GM21390 (cell line): Measurements from ENCODE around the gene GIT2.
"Not testable (repeated sequence)": the region's sequence is repeated elsewhere in the genome, so short reads cannot be mapped to it uniquely, and the experiment has no call there.

Experiments used
- ATAC-seq: cut with Tn5 transposase; IDR thresholded peaks from one replicate; pipeline ENCODE4 v1.9.1; 2021; ENCODE audit not compliant: unreplicated experiment

The GIT2 gene, protein sequence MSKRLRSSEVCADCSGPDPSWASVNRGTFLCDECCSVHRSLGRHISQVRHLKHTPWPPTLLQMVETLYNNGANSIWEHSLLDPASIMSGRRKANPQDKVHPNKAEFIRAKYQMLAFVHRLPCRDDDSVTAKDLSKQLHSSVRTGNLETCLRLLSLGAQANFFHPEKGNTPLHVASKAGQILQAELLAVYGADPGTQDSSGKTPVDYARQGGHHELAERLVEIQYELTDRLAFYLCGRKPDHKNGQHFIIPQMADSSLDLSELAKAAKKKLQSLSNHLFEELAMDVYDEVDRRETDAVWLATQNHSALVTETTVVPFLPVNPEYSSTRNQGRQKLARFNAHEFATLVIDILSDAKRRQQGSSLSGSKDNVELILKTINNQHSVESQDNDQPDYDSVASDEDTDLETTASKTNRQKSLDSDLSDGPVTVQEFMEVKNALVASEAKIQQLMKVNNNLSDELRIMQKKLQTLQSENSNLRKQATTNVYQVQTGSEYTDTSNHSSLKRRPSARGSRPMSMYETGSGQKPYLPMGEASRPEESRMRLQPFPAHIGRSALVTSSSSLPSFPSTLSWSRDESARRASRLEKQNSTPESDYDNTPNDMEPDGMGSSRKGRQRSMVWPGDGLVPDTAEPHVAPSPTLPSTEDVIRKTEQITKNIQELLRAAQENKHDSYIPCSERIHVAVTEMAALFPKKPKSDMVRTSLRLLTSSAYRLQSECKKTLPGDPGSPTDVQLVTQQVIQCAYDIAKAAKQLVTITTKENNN

DNA sequence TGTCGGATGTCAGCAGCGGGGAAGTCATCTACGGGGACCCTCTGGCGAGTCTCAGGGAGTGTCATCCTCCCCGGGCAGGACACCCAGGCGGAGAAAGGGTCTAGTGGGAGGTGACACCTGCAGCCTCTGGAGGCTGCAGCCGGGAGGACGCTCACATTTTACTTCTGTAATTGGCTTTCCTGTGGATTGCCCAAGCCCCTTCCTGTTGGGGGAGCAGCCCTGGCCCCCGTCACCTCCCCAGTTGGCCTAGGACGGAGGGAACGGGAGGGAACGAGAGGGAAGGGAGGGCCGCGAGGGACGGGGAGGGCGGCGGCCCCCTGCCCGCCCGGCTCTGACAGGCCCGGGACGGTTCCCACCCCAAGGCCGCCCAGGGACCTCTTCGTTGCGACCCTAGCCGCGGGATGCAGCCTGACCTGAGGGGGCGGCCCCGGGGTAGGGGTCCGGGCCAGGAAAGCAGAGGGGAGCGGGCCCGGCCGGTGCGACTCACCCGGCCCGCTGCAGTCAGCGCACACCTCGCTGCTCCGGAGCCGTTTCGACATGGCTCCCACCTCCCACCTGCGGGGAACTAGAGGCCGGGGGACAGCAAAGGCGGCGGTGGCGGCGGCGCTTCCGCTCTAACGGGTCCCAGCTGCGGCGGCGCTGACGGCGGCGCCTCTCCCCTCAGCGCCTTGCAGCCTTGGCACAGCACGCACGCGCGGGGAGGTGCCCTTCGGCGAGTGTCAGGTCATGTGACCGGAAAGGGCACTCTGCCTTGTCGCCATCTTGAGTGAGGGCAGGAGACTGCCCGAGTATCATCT lies at the start of gene GIT2:
GIT2 (minus strand) TSS at position 683 of the 797 bp plus-strand sequence; CDS start at position 539, 144 bp downstream.
- peak; percentile 73 for ATAC-seq

DNA sequence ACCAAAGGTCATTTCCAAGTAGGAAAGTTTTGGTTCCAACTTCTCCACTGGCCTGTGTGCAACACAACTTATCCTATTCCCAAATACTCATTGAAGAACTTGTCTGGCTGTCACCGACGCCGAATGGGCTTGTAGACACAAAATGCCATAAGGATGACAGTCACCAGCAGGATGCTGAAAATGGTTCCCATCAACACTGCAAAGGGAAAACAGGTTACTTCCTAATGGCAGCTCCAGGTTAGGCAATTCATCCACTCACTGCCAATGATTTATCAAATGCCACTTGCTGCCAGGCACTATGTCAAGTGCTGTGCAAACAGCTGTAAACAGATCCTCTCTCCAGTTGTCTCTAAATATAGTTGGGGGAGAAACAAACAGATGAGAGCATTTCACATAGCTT lies 46.1 kb upstream of the GIT2 start:
- no peak for ATAC-seq

DNA sequence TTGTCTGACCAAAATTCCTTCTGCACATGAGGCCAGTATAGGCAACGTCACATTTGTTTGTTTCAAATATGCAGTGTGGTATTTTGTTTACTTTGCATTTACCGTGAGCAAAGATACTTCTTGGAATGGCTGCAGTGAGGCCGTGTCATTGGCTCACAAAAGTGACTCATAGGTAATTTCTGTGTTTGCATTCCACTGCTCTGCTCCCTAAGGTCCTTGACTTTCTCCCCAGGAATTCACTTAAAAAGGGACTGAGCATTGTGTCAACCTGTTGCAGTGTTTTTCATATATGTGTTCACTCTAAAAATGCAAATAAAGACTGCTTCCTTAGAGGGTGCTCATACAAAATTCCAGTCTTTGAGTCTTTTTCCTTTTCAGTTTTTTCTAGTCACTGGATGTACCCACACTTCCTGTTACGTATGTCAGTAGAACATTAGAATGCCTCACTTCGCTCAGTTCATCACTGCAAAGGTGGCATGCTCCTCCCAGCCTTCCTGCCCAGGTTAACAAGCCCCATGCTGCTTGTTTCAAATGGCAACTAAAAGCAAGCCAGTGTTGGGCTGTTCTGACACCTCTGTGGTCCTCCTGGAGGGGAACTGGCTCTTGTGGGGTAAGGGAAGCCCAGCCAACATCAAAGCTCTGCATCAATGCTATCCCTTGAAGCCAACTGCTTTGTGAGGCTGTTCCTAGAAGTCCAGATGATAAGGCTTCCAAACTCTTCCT lies 43.1 kb upstream of the GIT2 start:
- ATAC-seq, result no peak

DNA sequence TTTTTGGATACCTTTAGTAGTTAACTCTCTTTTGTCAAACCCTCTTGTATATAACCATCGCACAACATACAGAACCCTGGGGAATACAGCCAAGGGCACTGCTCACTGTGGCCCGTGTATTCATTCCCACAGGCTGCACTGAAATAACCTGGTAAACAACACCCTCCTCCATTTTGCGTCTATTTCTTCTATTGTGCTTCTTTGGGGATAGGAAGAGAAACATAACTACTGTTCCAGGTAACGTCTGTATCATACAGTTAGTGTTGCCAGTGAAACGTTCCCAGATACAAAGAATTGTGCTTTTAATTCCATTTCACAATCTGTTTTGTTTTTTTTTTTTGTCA lies 42.5 kb upstream of the GIT2 start:
- no peak for ATAC-seq

DNA sequence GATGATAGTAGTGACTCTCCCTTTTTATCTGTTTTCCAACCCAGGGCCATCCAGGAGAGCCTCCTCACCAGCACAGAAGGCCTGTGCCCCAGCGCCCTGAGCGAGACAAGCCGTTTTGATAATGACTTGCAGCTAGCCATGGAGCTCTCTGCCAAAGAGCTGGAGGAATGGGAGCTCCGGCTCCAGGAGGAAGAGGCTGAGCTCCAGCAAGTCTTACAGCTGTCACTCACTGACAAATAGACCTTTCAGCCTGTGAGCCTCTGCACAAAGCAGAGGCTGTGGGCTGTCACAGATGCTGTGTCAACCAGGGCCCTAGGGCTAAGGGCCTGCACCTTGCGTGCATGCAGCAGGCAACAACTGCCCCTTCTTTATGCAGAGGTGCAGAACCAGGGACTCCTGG lies 41.1 kb upstream of the GIT2 start:
- ATAC-seq, result no peak

DNA sequence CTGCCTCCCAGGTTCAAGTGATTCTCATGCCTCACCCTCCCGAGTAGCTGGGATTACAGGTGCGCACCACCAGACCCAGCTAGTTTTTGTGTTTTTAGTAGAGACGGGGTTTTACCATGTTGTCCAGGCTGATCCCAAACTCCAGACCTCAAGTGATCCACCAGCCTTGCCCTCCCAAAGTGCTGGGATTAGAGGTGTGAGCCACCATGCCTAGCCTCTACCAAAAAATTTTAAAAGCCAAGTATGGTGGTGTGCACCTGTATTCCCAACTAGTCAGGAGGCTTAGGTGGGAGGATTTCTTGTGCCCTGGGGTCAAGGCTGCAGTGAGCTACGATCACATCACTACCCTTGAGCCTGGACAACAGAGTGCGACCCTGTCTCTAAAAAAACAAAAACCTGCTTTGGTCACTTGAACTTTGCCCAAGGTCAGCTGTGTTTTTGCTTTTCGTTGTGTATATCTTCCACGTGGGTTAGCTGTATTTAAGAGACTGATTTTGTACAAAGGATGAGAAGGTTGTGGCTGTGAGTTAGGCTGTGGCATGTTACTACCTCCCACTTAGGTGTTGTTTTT lies 39.5 kb upstream of the GIT2 start:
- ATAC-seq, result no peak

DNA sequence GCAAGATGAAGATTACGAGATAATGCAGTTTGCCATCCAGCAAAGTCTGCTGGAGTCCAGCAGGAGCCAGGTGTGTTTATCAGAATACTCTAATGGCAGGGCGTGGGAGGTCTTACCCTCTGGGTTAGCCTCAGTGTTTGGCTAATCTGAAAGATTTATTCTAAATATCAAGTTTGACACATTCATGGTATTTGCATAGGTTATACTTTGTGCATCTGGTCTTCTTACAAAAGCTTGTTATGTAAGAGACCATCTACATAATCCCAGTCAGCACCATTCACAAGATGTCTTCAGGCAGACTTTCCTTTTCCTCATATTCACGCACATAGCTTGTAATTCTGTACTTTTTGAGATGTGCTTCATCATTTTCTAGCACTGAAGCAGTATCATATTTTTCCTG lies 37.7 kb upstream of the GIT2 start:
- no peak for ATAC-seq

DNA sequence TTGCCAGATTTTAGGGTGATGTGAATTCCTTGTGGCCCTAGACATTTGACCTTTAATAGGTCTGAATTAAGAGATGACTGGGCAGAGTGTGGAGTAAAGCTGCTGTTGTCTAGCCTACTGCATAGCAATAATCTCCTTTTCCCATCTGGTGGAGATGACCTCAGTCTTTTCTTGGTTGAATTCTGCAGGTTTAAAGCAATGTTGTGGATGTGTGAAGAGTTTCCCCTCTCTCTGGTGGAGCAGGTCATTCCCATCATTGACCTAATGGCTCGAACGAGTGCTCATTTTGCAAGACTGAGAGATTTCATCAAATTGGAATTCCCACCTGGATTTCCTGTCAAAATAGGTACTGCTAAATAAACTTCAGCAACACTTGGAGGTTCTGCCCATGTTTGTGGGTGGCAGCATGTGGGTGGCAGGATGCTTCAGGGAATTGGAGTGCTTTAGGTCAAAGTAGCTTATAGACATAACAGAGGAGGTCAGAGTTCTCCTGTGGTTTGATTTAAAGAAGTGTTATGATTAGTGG lies 33.2 kb upstream of the GIT2 start:
- no peak for ATAC-seq

DNA sequence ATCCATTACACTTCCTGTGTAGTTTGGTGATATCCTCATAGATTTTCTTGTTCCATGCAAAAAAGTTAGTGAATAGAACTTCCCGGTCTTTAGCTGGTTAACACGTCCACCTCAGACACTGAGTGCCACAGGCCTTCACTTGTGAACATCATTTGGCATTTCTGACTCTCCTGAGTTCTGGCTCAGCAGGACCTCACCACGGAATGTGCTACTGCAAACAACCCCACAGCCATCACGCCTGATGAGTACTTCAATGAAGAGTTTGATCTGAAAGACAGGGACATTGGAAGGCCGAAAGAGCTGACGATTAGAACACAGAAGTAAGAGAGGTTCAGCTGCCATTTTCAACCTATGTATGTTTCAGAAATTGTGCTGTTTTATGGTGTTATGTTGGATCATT lies 32.2 kb upstream of the GIT2 start:
- ATAC-seq, result no peak

DNA sequence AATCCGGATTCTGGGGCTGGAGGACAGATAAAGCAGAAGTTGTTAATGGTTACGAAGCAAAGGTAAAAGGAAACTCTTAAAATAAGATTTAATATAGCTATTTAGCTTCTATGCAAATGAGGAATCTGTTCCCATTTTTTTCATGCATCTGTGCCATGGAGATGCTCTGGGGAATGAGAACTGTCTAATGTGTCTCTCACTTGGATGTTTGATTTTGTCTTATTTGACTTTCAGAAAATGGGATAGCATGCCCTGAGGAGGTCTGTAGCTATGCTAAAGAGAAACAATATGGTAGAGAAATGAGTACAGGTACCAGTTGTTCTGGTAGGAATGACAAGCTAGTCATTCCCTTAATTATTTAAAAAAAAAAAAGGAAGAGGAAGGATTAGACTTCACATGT lies 27.9 kb upstream of the GIT2 start:
- ATAC-seq, result no peak

DNA sequence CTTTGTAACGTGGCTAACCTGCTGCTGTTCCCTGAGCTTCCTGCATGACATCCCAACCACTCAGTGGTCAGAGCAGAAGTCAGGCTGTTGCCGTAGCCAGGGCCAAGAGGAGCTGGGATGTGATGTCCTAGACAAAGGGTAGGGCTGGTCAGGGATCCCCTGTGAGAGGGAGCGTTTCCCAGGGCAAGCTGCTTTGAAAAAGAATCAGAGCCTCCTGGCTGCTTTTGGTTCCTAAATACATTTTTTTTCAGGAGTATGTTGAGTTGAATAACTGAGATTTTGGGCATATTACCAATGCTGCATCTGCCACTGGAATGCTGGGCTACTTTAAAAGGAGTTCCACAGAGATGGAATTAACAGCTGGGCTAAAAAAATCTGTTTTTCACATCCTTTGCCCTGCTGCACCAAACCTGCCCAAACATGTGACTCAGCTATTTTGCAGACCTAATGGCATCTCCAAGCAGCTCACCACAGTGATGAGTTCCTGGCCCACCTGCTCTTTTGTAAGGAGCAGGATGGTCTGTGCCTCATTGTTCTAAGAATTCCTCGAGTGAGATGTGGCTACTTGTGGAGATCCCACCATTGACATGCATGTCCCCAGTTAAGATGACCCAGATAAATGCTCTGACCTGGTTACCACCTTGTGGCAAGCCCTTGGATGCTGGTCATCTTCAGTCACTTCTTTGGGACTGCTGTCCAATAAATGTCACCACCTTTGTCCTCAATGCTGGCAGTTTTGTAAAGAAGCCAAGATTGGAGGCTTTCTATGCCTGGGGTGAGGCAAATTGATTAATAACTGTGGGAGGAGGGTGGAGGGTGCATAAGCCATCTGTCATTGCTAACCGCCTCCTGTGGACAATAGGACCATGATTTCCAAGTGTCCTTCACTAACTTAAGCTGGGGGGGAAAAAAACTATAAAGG lies 27.2 kb upstream of the GIT2 start:
- no peak for ATAC-seq

DNA sequence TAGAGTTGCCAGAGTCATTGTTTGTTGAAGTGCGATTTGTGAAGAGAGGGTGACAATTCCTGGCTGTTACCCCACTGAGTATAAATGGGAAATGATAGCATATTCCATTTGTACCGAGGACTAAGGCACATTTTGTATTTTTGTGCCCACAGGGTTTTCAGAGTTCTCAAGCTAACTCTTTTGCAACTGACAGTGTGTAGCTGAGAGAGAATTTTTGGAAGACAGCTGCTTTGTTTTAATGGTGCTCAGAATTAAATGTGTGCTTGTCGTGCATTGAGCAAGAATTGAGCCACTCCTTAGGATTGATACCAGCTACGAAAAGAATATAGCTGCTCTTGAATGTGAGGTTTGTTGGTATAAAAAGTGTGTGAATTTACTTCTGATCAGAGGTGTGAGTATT lies 24.8 kb upstream of the GIT2 start:
- no peak for ATAC-seq

DNA sequence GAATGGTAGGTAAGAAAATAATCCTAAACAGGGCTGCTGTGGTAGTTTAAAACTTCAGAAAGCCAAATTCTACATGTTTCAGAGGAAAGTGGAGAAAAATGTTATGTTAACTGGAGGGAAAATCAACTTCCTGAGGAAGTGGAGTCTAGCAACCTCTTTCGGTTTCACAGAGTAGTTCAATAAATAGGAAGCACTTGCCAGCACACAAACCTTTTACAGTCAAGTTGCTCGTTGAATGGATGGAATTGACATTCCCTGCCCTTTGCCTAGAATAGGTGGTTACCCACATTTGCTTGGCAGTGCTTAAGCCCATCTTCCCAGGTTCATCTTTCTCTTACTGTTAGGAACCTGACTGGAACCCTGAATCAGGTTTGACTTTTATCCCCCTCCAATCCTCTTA lies 19.0 kb upstream of the GIT2 start:
- no peak for ATAC-seq

DNA sequence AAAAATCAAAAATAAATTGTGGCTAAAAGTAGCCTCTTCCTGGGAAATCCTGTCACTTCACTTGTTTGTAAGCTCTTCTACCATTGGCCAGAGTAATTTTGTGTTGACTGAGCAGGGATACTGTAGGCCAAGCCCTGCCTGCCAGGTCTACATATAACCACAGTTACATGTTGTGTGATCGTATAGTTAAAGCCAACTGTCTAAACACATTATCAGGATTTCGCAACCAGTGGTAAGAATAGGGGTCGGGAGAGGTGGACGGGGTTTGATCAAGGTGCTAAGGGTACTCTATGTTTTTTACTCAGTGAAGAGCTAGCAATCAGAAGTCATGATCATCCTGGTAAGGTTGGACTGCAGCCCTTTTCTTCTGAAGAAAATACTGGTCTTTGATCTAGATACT lies 16.5 kb upstream of the GIT2 start:
- ATAC-seq, result no peak

DNA sequence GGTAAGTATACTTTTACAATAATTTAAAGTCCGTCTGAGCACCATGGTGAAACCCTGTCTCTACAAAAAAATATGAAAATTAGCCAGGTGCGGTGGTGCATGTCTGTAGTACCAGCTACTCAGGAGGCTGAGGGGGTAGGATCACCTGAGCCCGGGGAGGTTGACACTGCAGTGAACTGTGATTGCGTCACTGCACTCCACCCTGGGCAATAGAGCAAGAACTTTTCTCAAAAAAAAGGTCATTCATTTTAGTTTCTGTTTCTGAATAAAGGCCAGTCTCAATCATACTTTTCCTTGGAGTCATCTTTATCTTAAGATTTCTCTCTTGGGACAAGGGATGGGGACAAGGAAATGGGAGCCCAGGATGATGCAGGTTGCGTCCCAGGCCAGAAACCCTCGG lies 16.0 kb upstream of the GIT2 start:
- peak; percentile 62 for ATAC-seq

DNA sequence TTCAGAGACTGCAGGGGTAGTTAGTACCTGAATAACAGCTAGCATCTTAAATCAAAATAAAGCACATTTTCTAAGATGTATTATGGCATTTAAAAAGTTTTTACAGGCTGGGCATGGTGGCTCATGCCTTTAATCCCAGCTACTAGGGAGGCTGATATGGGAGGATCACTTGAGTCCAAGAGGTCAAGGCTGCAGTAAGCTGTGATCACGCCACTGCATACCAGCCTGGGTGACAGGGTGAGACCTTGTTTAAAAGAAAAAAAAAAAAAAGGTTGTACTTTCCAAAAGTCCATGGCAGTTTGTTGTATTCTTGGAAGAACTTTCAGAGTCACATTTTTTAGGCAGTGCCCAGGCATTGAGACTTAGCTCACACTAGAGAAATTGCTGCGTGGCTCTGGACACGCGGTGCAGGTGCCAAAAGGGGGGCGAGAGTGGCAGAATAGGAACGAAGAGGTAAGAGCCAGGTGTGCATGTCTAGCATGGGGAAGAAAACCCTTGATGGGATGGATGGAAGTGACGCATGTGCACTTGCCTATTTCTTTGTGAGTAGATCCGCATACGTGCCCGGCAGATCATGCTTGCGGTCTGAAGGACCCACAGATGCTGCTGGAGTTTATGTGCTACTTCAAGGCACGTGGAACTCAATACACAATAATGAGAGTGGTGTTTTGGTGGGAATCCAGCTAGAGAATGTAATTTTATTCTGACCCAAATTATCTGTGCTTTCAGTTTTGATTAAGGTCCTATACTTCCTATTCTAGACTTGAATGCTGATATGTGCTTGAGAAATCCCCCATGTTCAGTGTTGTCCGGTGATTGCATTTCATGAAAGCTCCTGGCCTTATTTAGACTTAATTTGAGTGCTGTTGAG lies 14.9 kb upstream of the GIT2 start:
- peak; percentile 45 for ATAC-seq

DNA sequence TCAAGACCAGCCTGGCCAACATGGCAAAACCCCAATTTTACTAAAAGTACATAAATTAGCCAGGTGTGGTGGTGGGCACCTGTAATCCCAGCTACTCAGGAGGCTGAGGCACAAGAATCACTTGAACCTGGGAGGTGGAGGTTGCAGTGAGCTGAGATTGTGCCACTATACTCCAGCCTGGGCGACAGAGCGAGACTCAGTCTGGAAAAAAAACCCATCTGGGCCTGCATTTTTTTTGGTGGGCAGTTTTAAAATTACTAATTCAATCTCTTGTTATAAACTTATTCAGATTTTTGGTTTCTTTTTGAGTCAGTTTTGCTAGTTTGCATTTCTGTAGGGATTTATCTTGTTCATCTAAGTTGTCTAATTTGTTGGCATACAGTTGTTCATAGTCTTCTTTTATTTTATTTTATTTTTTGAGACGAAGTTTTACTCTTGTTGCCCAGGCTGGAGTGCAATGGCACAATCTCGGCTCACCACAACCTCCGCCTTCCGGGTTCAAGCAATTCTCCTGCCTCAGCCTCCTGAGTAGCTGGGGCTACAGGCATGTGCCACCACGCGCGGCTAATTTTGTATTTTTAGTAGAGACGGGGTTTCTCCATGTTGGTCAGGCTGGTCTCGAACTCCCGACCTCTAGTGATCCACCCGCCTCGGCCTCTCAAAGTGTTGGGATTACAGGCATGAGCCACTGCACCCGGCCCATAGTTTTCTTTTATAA lies 12.7 kb upstream of the GIT2 start:
- ATAC-seq, result not testable (repeated sequence)

DNA sequence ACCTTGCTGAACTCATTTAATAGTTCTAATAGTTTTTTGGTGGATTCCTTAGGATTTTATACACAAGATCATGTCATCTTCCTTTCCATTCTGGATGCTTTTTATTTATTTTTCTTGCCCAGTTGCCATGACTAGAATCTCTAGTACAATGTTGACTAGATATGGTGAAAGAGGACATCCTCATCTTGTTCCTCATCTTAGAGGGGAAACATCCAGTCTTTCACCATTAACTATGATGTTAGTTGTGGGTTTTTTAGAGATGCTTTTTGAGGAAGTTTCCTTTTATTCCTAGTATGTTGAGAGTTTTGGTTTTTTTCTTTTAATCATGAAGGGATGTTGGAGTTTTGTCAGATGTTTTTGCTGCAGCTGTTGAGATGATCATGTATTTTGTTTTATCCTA lies 11.7 kb upstream of the GIT2 start:
- no peak for ATAC-seq
